NCI-H146 treated with DMSO at 0.1 percent for 48 hours (cell line): ENCODE results near the gene DIRAS1.

Experiments used
- DNase-seq: peaks from one replicate; lab custom pipeline; 2025; ENCODE audit not compliant: unreplicated experiment; lab: John Stamatoyannopoulos, UW

Gene DIRAS1

GRCh38 chr19:2755811-2756210 lies 34.6 kb upstream of the DIRAS1 start:
- DNase-seq, result no peak

GRCh38 chr19:2755448-2755705 lies 34.2 kb upstream of the DIRAS1 start:
- no peak for DNase-seq

- DNase-seq, result no peak
These were observed 33.7 kb upstream of the DIRAS1 start for GRCh38 chr19:2754659-2755447.

- DNase-seq, result no peak
These were observed 30.3 kb upstream of the DIRAS1 start for GRCh38 chr19:2751438-2751830.

- DNase-seq, result no peak
These were observed 29.8 kb upstream of the DIRAS1 start for GRCh38 chr19:2750808-2751437.

GRCh38 chr19:2747349-2747748 lies 26.2 kb upstream of the DIRAS1 start:
- DNase-seq, result no peak

GRCh38 chr19:2744113-2744512 lies 22.9 kb upstream of the DIRAS1 start:
- DNase-seq, result no peak

GRCh38 chr19:2743099-2743498 lies 21.9 kb upstream of the DIRAS1 start:
- DNase-seq, result no peak

GRCh38 chr19:2740314-2740656 lies 19.1 kb upstream of the DIRAS1 start:
- no peak for DNase-seq

- DNase-seq, result peak; percentile 81
These were observed 18.6 kb upstream of the DIRAS1 start, which contains the start of gene SLC39A3 for GRCh38 chr19:2739602-2740313. TSS of gene SLC39A3 (minus strand) at chr19:2740017. CDS start at chr19:2737257, 2,760 bp downstream.

- no peak for DNase-seq
These were observed 15.5 kb upstream of the DIRAS1 start for GRCh38 chr19:2736550-2737190.

GRCh38 chr19:2735374-2735773 lies 14.2 kb upstream of the DIRAS1 start:
- DNase-seq, result no peak

GRCh38 chr19:2734589-2735288 lies 13.6 kb upstream of the DIRAS1 start:
- DNase-seq, result no peak

- no peak for DNase-seq
These were observed 12.9 kb upstream of the DIRAS1 start for GRCh38 chr19:2733930-2734588.

- DNase-seq, result no peak
These were observed 11.7 kb upstream of the DIRAS1 start for GRCh38 chr19:2732883-2733282.

- DNase-seq, result no peak
These were observed 11.1 kb upstream of the DIRAS1 start for GRCh38 chr19:2732157-2732725.

GRCh38 chr19:2731181-2731995 lies 10.2 kb upstream of the DIRAS1 start:
- no peak for DNase-seq

- DNase-seq, result no peak
These were observed 9.0 kb upstream of the DIRAS1 start for GRCh38 chr19:2729943-2730818.
